Activated CD4-positive, CD25-positive, alpha-beta regulatory T cell treated with anti-CD3 and anti-CD28 coated beads, Interleukin-2, amount 50 U/mL, for 16 hours (primary cell): ENCODE measurements around the gene ADAT2.

Source experiments
- DNase-seq: peaks from one replicate; pipeline ENCODE4 v3.0.0-alpha.2; 2020; ENCODE audit warnings: low read depth, low spot score

The ADAT2 gene

DNA sequence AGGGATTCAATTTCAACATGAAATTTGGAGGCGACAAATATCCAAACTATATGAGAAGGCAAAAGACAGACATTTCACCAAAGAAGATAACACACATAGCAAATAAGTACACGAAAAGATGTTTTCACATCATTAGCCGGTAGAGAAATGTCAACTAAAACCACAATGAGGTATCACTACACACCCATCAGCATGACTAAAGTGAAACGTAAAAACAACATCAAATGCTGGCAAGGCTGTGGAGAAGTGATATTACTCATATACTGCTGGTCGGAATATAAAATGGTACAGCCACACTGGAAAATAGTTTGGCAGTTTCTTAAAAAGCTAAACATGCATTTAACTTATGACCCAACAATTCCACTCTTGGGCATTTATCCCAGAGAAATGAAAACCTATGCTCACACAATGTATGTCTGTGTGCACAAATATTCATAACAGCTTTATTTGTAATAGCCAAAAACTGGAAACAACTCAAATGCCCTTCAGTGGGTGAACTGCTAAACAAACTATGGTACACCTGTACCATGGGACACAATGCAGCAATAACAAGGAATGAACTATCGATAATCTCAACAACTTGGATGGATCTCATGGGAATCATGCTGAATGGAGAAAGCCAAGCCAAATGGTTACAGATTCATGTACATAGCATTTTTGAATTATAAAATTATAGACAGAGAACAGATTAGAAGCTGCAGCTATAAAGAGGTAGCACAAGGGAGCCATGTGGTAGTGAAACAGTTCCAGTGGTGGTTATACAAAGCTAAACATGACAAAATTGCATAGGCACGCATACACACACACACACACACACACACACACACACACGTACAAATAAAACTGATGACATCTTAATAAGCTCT lies 8.6 kb downstream of the ADAT2 start:
- DNase-seq = no peak

DNA sequence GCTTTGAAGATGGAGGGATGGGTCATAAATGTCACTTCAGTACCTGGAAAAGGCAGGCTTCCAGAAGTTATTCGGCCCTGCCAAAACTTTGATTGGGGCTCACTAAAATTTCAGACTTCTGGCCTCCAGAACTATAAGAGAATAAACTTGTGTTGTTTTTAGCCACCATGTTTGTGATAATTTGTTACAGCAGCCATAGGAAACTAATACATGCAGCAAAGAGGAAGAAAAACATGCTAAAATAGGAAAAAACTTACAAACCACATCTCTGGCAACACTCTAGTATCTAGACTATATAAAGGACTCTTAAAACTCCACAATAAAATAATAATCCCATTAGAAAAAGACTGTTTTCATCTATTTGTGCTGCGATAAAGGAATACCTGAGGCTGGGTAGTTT lies 9.5 kb downstream of the ADAT2 start:
- no peak for DNase-seq

DNA sequence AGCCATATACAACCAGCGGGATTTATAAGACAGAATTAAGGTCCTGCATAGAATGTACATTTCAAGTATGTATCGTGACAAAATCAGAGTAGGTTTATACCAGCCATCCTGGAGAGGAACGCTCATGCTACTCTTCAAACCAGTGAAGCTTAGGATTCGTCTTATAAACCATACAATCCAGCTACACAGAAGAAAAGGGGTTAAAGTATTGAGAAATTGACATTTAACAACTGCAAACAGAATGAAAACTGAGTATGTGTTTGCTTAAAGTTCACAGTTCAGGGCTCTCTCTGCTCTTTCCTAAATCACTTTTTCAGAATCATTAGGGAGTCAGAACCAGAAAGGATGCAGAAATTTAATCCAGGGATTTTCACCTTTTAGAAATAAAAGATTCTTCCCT lies 17.9 kb downstream of the ADAT2 start:
- DNase-seq = no peak

DNA sequence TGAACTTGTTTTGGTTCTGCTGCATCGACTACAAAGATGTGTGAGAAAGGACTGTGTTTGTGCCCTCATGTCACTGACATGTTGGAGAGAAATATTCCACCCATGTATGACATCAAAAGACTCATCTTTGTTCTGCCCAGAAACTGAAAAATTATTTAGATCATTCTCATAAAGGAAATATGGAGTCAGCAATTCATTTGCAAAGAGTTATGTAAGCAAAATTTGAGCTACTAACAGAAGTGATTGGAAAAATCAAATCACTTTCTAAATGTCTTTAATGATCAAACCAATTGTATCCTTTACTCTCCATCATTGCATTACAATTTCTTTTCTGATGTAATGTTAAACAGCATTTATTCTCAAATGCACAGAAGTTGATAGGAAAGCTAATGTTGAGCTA lies 19.3 kb downstream of the ADAT2 start:
- DNase-seq = no peak

DNA sequence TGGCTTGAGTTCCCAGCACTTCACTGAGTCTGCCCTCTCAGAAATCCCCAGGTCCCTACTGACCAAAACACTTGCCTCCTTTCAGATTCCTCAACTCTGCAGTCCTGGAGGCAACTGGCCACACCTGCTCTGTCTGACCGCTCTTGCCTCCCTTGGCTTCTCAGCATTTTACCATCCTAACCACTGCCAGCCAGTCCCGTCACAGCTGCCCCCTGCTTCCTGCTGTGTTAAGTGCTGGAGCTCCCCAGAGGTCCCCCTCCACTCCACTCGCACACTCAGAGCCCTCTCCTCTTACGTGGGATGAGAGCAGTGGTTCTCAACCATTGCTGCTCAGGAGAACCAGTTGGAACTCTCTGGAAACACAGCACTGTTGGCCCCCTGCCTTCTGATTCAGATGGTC lies 20.5 kb downstream of the ADAT2 start:
- DNase-seq = no peak

DNA sequence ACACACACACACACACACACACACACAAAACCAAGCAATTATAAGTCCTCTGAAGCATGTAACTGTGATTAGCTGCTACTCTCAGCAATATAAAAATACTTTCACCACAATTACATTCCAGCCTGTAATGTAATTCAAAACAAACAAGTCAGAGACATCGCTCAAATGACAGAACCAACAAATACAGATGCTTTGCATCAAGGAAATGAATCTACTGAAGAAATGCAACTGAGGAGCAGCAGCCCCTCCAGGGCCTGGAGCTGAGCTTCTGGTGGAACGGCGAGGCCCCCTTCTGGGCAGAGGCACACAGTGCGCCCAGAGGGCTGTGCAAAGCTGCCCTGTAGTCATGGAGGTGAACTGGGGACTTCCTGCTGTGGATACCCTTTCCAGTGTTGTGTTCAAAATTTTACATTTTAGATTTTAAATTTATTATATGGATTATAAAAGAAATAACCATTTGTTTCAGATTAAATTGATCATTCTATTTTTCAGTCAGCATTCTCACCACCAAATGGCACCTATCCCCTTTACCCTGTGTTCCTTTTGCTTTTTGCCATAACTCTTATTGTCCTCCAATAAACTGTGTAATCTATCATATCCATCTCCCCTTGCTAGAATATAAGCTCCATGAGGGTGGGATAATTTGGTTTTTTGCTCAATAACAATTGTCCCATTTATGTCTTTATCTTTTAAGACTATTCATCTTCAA lies 23.2 kb downstream of the ADAT2 start:
- peak; percentile 45 for DNase-seq

DNA sequence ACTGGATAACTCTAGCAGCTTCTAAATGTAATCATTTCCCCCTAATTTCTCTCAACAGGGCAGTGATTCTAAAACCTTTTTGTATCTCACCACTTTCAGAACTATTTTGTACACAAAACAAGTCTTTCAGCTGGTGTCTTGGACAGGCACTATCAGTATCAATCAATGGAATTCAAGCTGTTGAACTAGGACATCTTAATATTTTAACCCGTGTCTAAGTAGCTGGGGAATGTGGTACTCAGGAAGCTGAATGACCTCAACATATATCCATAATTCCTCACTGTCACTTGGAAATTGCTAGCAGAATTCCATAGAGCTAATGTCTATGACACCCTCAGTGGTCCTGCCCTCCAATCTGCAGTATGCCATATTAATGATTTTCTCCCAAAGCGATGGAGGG lies 24.5 kb downstream of the ADAT2 start:
- no peak for DNase-seq

DNA sequence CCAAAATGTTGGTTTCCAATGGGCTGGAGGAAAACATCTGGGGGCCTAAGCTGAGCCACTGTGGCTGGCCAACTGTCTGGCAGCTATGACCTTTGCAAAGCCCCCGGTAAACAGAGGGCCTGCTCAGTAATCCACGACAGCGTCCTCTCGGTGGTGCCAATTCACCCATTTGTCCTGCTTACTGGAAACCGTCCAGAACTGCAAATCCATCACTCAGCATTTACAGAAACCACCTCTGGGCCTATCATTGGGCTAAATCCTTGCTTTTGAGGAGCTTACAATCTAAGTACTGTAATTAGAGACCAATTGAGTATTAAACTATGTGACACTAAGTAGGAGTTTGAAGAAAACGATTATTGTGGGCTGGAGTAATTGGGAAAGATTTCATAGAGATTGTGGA lies 31.0 kb downstream of the ADAT2 start:
- no peak for DNase-seq

DNA sequence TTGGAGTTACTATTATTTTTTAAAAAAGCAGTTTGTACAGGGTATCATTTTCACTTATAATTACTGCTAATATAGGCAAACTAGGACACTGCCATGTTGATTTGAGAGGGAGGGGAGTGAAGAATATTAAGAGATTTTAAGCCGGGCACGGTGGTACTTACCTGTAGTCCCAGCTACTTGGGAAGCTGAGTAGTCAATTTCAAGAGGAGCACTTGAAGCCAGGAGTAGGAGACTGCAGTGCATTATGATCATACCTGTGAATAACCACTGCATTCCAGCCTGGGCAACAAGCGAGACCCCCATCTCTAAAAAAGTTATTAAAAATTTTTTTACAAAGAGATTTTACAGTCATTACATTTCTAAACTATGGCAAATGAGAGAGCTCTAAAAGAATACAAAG lies 35.7 kb downstream of the ADAT2 start:
- no peak for DNase-seq

DNA sequence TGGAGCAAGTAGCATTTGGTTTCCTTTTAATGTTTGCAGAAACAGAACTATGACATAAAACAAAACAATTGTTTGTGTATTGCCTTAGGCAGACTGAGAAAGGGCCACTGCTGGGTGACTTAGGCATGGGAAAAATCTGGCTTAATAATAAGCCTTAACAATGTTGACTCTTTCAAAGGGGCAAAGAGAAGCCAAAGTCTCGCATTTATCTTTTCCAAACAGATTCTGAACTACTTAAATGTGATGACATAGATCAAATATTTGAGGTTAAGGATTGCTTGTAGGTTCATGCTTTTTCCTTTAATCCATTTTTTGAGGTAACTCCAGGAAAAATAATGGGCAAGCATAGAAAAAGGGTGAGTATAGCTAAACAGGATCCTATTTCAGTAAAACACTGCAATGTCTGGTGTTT lies 39.6 kb downstream of the ADAT2 start:
- no peak for DNase-seq

DNA sequence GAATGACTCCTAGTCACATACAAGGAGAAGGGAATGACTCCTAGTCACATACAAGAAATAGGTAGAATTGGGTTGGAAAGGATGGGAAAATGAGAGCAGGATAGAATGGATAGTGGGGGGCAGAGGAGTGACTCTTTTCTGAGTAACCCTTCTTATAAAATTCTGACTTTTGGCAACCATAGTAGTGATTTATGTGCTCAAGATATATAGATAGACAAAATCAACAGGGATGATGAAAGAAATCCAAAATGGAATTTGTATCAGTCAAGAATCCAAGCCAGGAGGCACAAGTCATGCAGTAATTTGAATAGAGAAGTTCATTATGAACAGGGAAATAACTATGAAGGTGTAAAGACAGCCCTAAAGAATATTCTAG lies 41.7 kb downstream of the ADAT2 start:
- DNase-seq = no peak

DNA sequence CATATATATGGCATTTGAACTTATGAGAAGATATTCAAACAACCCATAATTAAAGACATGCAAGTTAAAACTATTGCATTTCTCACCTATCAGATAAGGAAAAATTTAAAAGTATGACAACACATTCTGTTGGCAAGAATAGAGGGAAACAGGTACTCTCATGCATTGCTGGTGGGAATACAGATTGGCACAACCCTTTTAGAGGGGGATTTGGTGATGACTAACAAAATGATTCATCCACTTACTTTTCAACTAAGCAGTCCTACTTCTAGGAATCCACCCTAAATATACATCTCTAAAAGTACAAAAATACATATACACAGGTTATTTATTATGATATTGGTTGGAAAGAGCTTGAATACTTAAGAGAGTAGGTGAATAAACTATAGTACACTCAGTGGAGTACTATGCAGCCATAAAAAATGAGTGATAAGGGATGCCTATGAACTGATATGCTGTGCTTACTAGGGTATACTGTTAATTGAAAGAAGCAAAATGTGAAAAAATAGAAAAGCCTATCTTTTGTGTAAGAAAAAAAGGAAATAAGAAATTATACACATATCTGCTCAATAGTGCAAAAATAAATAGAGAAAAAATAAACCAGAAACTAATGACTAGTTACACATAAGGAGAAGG lies 42.2 kb downstream of the ADAT2 start:
- DNase-seq = no peak

DNA sequence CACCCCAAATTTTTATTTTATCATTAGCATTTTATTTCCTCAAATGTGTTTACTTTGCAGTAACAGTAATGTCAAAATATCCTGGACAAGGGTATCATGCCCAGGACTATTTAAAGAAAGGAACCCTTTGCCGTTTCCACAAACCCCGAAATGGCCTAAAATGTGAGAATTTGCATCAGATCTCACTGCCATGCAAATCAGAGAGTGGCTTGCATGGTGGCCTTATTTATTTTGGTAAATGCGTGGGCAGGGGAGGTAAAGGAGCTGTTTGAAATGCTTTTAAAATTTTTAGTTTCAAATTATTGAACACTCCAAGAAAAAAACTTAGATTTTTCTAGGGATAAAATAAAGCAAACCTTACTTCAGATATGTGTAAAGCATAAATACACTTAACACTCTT lies 43.8 kb downstream of the ADAT2 start:
- DNase-seq = no peak

DNA sequence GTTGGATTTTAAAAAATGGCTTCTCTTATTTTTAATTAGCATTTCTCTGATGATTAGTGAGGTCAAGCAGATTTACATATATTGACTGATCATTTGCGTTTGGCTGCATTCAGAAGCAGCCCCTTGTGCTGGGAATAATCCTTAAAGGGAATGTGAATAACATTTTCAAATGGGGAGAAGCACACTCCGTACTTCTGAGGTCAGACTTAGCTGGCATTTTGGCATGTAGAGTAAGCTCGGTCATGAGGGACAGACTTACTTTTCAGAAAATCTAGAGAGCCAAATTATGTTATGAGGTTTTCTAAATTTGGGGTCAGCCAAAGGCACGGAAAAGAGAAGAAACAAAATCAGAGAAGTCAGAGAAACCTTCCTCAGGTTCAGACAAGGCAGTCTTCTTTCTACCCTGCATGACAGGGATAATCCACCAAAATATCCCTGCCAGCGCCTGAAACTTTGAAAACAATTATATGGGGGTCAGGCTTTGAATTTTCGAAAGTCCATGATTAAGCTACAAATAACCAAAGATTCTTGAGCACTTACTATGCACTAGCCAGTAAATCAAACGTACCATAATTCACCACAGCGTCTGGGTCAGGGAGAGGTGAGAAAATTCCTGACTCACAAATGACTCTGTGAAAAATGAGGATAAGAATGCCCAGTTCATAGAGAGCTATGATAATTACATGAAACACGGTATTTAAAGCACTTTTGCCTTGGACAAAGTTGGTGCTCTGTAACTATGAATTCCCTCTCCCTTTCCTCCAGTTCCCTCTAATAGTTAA lies 44.9 kb downstream of the ADAT2 start:
- no peak for DNase-seq

DNA sequence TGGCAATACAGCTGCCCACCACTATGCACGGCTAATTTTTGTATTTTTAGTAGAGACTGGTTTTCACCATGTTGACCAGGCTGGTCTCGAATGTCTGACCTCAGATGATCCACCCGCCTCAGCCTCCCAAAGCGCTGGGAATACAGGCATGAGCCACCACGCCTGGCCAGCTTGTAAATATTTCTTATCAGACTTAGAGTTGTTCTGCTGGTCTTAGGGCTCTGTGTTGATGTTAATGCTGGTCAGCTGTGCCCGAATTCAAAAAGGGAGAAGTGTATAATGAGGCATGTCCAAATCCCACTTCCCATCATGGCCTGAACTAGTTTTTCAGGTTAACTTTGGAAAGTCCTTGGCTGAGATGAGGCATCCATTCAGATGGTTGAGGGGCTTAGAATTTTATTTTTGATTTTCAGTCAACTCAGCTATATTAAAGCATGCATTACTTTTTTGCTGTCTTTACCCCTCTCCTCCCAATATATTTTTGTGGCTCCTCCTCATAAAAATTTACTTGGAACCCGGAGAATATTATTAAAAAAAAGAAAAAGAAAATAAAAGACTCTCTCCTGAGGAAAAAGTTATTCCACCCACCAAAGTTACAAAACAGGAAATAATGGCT lies 47.7 kb downstream of the ADAT2 start:
- DNase-seq = no peak

DNA sequence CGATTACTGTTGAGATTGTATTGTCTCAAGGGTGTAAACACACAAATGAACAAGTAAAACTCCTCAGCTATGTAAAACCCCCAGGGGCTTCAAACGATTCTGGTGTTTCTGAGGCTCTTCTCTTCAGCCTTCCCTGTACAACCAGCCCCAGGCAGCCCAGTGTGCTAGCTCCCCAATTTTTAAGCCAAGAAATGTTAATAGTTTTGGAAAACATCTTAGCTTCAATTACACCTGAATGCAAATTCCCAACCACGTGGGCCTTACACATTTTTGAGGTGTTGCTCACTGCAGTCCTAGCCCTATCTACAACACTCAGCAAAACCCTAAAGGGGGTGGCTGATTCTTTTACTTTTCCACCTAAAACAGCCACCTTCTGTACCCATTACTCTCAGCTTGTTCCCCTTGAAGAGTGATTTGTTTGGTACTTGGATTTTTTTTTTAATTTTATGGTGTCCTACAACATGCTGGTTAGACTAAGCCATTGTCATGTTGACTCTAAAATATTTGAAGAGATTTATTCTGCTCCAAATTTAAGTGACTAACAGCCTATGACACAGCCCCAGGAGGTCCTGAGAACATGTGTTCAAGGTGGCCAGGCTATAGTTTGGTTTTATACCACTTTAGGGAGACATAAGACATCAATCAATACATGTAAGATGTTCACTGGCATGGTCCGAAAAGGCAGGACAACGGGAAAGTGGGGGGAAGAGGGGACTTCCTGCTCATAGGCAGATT lies 48.7 kb downstream of the ADAT2 start:
- DNase-seq = no peak

DNA sequence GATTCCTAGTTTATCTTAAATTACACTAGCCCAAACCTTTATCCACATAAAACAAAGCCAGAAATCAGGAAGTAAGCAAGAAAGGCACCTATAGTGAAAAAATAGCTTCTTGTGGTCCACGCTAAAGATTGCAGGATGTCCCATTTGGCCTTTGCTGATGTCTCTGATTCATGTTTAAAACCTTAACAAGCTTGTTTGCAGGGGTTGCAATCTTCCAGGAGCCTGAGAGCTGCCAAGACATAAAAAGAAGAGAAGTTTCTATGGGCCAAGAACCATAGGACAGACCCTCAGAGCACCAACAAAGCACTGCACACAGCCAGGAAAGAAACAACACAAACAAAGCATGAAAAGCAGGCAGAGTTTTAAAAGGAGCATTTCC lies 49.4 kb downstream of the ADAT2 start:
- no peak for DNase-seq

DNA sequence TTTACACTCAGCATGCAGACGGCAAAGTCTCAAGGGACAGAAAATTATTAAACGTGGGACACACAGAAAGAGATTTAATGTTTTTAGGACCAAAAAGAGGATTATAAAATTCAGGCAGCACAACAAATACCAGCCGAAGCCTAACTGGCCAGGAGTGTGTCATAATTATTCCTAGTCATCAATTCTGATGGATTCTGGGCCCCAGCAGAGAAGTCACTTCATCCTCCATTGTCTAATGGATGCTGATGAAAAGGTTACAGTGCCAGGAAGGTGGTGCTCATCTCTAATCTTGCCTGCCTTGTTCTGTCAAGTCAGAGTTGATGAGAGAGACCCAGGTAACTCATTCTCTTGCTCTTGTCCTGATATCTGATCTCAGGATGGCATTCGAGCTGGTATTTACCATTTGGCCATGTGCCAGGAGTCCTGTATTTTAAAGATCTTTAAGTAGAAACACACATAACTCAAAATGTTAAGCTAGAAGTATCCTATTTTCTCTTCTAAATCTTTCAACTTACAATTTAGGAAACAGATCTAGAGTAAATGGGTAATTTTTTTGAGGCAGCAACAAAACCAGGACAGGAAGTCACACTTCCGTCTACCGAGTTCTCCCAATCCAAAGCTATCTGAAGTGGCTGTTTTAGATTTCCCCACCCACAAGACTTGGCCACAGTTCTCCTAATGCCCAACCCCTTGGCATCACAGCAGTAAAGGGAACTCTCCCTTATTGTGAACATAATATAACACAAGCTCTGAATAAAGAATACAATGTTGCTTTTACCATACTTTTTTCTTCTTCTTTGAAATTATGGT lies 50.0 kb downstream of the ADAT2 start:
- no peak for DNase-seq

DNA sequence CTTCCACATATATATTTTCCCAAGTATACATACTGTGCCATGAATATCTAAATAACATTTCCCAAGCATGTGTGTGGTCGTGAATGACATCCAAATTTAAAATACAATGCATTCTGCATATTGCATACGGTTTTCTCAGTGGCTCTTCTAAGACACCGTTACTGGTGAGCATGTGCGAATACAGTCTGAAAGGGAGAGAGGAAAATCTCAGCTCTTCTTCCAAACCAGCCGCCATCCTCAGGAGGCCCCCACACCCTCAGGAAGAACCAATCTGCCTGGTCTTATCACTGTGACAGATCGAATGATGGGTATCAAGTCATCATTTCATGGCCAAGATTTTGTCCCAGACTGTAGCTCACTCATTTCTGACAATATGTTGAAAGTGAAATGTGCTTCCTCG lies 50.7 kb downstream of the ADAT2 start:
- DNase-seq = no peak

DNA sequence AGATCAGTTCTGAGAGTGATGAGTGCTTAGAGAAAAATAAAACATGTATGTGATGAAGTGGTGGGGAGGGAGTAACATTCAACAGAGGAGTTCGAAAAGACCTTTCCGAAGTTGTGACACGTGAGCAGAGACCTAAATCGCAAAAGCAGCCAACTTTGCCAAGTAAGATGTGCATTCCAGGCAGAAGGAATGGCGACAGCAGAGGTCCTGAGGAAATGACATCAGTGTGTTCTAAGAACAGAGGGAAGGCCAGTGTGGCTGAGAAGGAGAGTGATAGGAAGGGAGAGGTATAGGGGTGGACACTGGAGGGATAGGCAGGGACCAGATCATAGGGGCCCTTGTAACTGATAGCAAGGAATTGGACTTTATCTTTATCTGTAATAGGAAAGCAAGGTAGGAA lies 51.3 kb downstream of the ADAT2 start:
- DNase-seq = no peak
